Measurements from ENCODE around the gene GMDS. TPM values are rescaled to one million over a fixed set of nuclear protein-coding genes. Genes with fewer than 3 reads are reported as not detected.

GMDS gene
- total RNA-seq, 1 donor from 2014 or later, result 19.9 TPM

DNA sequence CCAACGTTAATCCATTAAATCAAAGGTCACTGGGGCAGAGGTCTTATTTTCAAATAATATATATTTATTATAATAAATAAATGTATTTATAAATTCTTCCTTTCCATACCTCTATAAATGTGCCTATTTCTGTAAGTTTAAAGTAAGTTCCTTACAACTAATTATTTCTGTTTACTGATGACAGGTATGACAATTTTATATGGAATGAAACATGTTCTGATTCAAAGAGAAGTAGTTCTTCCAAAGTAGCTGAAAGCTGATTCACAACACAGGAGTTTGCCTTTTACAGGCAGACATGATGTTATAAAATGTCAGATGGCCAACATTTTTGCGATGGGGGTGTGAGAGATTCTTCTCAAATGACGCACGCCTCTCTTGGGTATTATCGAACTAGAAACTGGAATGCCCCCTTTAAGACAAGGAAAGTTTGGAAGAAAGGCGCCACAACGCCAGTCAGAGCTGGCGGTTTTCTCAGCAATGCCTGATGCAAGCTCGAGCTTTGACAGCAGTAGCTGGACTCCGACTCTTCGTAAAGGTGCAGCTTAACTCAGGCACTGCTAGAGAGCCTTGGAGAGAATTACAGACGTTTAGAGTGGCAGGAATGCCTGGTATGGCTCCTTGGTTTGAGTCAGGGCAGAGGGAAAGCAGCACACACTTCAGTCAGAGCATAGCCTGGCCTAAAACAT lies 543.6 kb downstream of the GMDS start:
- Histone ChIP-seq H3K4me1 (peaks cover 19 to 49% of the 10 kb centered on the region in 2 donors), H3K4me3 (peak overlapping the region in 1 of 2 donors; percentile 28), H3K36me3 (no peaks in the 10 kb centered on the region), H3K27ac (peak overlapping the region; percentile 83 to 96), H3K9me3 (no peaks in the 10 kb centered on the region), H3K27me3 (no peaks in the 10 kb centered on the region)
- intact Hi-C loops (cut with DNase I), result loop anchor here (1.0 to 10.0 kb wide), 4 partner anchors 85 to 402 kb away; no protein-coding TSS in a partner anchor
- peak; percentile 25 to 94 for DNase-seq (ENCODE audit: low spot score in 2 of 2)
- TF ChIP-seq, protein P1, sequence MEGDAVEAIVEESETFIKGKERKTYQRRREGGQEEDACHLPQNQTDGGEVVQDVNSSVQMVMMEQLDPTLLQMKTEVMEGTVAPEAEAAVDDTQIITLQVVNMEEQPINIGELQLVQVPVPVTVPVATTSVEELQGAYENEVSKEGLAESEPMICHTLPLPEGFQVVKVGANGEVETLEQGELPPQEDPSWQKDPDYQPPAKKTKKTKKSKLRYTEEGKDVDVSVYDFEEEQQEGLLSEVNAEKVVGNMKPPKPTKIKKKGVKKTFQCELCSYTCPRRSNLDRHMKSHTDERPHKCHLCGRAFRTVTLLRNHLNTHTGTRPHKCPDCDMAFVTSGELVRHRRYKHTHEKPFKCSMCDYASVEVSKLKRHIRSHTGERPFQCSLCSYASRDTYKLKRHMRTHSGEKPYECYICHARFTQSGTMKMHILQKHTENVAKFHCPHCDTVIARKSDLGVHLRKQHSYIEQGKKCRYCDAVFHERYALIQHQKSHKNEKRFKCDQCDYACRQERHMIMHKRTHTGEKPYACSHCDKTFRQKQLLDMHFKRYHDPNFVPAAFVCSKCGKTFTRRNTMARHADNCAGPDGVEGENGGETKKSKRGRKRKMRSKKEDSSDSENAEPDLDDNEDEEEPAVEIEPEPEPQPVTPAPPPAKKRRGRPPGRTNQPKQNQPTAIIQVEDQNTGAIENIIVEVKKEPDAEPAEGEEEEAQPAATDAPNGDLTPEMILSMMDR (IDR thresholded peaks at IDR 0.05), result no peak

DNA sequence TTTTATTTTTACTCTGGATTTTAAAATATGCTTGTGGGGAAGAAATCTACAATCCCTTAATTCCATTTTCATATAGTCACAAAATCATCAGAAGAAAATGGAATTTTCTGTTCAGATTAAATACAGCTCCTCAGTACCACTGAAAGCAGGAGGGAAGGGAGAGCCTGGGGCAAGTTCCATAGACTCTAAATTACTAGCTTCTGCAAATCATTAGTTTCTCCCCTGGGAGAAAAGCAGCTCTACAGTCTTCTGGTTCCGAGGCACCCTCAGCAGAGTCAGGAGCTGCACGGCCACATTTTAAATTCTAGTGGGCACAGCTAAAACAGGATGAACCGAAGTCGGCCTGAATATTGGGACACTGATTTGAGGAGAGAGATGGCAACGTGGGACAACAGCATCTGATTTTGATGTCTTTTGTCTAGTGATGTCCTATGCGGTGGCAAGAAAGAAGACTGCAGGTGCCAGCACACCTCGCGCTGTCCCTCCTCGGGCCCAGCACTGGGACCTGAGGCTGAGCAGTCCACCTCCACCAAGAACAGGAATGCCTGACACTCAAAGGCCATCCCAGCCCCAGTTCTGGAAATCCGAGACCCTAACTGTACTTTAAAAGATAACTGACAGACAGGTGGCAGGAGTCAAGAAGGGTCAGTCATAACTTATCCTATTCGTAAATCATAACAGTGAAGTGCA lies 545.0 kb downstream of the GMDS start:
- no peaks in the 10 kb centered on the region for H3K27me3 ChIP-seq
- no peak for DNase-seq (ENCODE audit: low spot score in 2 of 2)
- no peaks in the 10 kb centered on the region for H3K9me3 ChIP-seq
- H3K27ac ChIP-seq, result peak overlapping the region; percentile 83 to 87
- H3K4me1 ChIP-seq, result peaks cover 28 to 63% of the 10 kb centered on the region in 2 donors
- no peak overlapping the region for H3K4me3 ChIP-seq
- TF ChIP-seq, protein P1 (IDR thresholded peaks at IDR 0.05), result no peak
- no peaks in the 10 kb centered on the region for H3K36me3 ChIP-seq
- intact Hi-C loops (cut with DNase I), result loop anchor here (5.0 to 10.0 kb wide), 3 partner anchors 87 to 252 kb away; no protein-coding TSS in a partner anchor

DNA sequence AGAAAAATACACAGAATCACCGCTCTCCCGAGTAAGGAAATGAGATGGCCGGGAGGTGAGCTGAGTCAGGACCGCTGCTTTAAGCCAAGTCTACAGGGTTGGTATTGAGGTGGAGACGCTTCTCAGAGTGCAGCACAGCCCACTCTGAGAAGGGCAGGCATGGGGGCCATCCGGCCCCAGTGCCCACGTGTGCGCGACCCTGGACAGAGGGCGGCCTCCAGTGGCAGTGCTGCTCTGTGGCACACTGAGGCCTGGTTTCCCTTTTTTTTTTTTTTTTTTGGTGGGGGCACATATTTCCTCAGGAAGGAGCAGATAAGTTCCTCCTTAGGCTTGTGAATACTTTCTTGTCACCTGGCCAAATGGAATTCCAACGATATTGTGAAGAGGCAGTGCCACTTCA lies 546.9 kb downstream of the GMDS start:
- Histone ChIP-seq H3K4me3 (no peak overlapping the region), H3K27ac (peak overlapping the region; percentile 83 to 87), H3K9me3 (no peaks in the 10 kb centered on the region), H3K27me3 (no peaks in the 10 kb centered on the region), H3K4me1 (peaks cover 32 to 61% of the 10 kb centered on the region in 2 donors), H3K36me3 (no peaks in the 10 kb centered on the region)
- intact Hi-C loops (cut with DNase I), result loop anchor here (5.0 kb wide), 2 partner anchors 204 to 934 kb away; no protein-coding TSS in a partner anchor
- TF ChIP-seq, protein P1 (IDR thresholded peaks at IDR 0.05), result no peak
- DNase-seq (ENCODE audit: low spot score in 2 of 2), result no peak

DNA sequence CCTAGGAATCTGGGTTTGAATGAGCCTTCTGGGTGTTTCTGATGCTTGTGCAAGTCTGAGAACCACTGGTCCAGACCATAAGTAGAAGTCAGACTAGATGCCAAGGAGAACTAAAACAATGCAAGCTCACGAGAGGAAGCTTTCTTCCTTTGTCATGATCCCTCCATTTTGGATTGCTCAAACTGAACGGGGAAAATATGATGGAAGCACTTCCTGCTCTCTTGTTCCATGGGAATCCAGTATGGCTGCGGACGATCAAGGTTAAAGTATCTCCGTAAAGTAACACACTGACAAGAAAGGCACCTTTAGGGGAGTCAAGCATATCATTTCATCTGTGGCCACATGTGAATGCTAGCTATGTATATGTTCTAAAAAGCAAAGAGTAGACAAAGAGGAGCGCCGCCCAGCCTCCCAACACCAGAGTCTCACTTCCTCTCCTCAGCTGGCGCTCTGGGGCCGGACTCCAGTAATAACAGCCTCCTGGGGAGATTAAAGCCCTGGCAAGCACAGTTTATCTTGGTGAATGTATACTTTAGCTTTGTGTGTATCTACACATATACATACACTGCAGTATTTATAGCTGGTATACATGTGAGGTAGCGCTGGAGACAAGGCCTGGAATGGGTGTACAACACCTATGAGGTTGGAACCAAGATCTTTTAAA lies 547.6 kb downstream of the GMDS start:
- DNase-seq (ENCODE audit: low spot score in 2 of 2), result no peak

DNA sequence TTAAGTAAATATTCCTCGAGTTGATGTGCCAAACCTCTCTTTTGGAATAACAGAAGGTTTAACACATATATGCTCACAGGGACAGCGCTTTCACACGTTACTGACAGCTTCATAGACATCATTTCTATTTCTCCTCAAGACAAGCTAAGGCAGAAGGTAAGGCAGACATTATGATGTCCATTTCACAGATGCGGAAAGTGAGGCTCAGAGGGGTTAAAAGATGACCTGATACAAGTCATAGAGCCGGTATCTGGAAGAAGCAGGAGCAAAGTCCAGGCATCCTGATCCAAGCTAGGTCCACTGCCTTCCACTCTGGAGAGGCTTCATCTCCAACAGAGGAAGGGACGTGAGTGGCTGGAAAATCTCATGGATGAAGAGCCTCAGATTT lies 548.9 kb downstream of the GMDS start:
- Histone ChIP-seq H3K27ac (peak overlapping the region; percentile 84 to 87), H3K27me3 (no peaks in the 10 kb centered on the region), H3K36me3 (no peaks in the 10 kb centered on the region), H3K4me3 (peak overlapping the region in 1 of 2 donors; percentile 32), H3K9me3 (no peaks in the 10 kb centered on the region), H3K4me1 (peaks cover 21 to 47% of the 10 kb centered on the region in 2 donors)
- intact Hi-C loops (cut with DNase I), result loop anchor here (5.0 kb wide), 2 partner anchors 206 to 936 kb away; no protein-coding TSS in a partner anchor
- TF ChIP-seq, protein P1 (IDR thresholded peaks at IDR 0.05), result no peak
- DNase-seq (ENCODE audit: low spot score in 2 of 2), result no peak

More for the DNA sequence above, 547.6 kb downstream of the GMDS start:
- H3K36me3 ChIP-seq, result no peaks in the 10 kb centered on the region
- TF ChIP-seq, protein P1 (IDR thresholded peaks at IDR 0.05), result no peak
- H3K4me3 ChIP-seq, result no peak overlapping the region
- no peaks in the 10 kb centered on the region for H3K27me3 ChIP-seq
- intact Hi-C loops (cut with DNase I), result loop anchor here (5.0 kb wide), 2 partner anchors 204 to 934 kb away; no protein-coding TSS in a partner anchor
- peak overlapping the region; percentile 84 to 87 for H3K27ac ChIP-seq
- no peaks in the 10 kb centered on the region for H3K9me3 ChIP-seq
- peaks cover 25 to 54% of the 10 kb centered on the region in 2 donors for H3K4me1 ChIP-seq
